GM12891 (cell line): ENCODE measurements around the gene SALL4.
A peak's percentile ranks its signal among the peaks of the same experiment; 100 is the strongest.
"Not testable (repeated sequence)": the region's sequence is repeated elsewhere in the genome, so short reads cannot be mapped to it uniquely, and the experiment has no call there.

ENCODE experiments used
- DNase-seq: peaks from one replicate; pipeline ENCODE4 v3.0.0; 2011; ENCODE audit warnings: low spot score; ENCODE audit not compliant: insufficient read length
- FAIRE-seq: peaks from 2 replicates; lab custom pipeline; 2011; peaks lifted over from hg19 to GRCh38; lab: Jason Lieb, UNC
- PAX5 ChIP-seq: IDR thresholded peaks from 2 replicates; pipeline ENCODE4 v1.6.1; 2011; ENCODE audit warnings: low read length, moderate library complexity, mild to moderate bottlenecking; ENCODE audit not compliant: insufficient read depth, severe bottlenecking
- POLR2A ChIP-seq: IDR thresholded peaks from 2 replicates; pipeline ENCODE4 v1.6.1; 2011; ENCODE audit warnings: low read depth, low read length, control low read depth
- POLR2AphosphoS5 ChIP-seq: IDR thresholded peaks from 2 replicates; pipeline ENCODE4 v1.6.1; 2011; ENCODE audit warnings: low read depth, low read length, control low read depth
- POU2F2 ChIP-seq: IDR thresholded peaks from 2 replicates; pipeline ENCODE4 v1.6.1; 2011; ENCODE audit warnings: low read depth, mild to moderate bottlenecking, control low read depth, low read length, moderate library complexity
- SPI1 ChIP-seq: IDR thresholded peaks from 2 replicates; pipeline ENCODE4 v1.6.1; 2011; ENCODE audit warnings: low read depth, low read length, control low read depth
- TAF1 ChIP-seq: IDR thresholded peaks from 2 replicates; pipeline ENCODE4 v1.6.1; 2011; ENCODE audit warnings: low read depth, low read length, control low read depth

The SALL4 gene

GRCh38 chr20:51789434-51789833, 12.9 kb downstream of the SALL4 start:
- FAIRE-seq (no peak), DNase-seq (no peak)
- TF ChIP-seq POLR2AphosphoS5 (no peak), PAX5 (no peak), TAF1 (no peak), POU2F2 (no peak), SPI1 (peak; percentile 48), POLR2A (no peak)

- no peak for TF ChIP-seq PAX5
- FAIRE-seq = no peak
Measured at GRCh38 chr20:51788822-51789221, 13.5 kb downstream of the SALL4 start.

GRCh38 chr20:51784299-51784698, 18.0 kb downstream of the SALL4 start:
- FAIRE-seq (no peak), DNase-seq (no peak)
- no peak for TF ChIP-seq SPI1
- no peak for TF ChIP-seq TAF1
- TF ChIP-seq POU2F2 = no peak
- no peak for TF ChIP-seq PAX5
- no peak for TF ChIP-seq POLR2A
- no peak for TF ChIP-seq POLR2AphosphoS5

More at GRCh38 chr20:51788822-51789221, 13.5 kb downstream of the SALL4 start:
- no peak for DNase-seq

- not testable (repeated sequence) for FAIRE-seq, DNase-seq
Measured at GRCh38 chr20:51778229-51778759, 24.0 kb downstream of the SALL4 start.

- DNase-seq = no peak
- no peak for FAIRE-seq
- TF ChIP-seq TAF1 (no peak), POU2F2 (no peak), POLR2A (no peak), SPI1 (no peak), POLR2AphosphoS5 (no peak), PAX5 (no peak)
Measured at GRCh38 chr20:51775241-51775640, 27.1 kb downstream of the SALL4 start.

- no peak for DNase-seq
- FAIRE-seq = no peak
- TF ChIP-seq POLR2A (no peak), POU2F2 (no peak), POLR2AphosphoS5 (no peak), PAX5 (no peak), SPI1 (no peak), TAF1 (no peak)
Measured at GRCh38 chr20:51772236-51772635, 30.1 kb downstream of the SALL4 start.

- TF ChIP-seq POLR2A (no peak), SPI1 (no peak), PAX5 (no peak), POLR2AphosphoS5 (no peak), TAF1 (no peak), POU2F2 (no peak)
- no peak for DNase-seq
- FAIRE-seq = no peak
Measured at GRCh38 chr20:51769976-51770615, 32.2 kb downstream of the SALL4 start.

- TF ChIP-seq POU2F2 (no peak), SPI1 (no peak), PAX5 (no peak), TAF1 (no peak), POLR2AphosphoS5 (no peak), POLR2A (no peak)
- no peak for FAIRE-seq
- no peak for DNase-seq
Measured at GRCh38 chr20:51768759-51769517, 33.4 kb downstream of the SALL4 start.

- no peak for TF ChIP-seq POU2F2
- TF ChIP-seq TAF1 = no peak
- no peak for TF ChIP-seq PAX5
- TF ChIP-seq POLR2A = no peak
- no peak for TF ChIP-seq SPI1
- no peak for TF ChIP-seq POLR2AphosphoS5
- FAIRE-seq = no peak
- DNase-seq = no peak
Measured at GRCh38 chr20:51767867-51768758, 34.2 kb downstream of the SALL4 start, which contains the start of gene ATP9A. ATP9A (minus strand) TSS chr20:51768390; CDS start chr20:51768369, 21 bp downstream.
